ENCODE results near the gene WWOX.

Gene WWOX

DNA sequence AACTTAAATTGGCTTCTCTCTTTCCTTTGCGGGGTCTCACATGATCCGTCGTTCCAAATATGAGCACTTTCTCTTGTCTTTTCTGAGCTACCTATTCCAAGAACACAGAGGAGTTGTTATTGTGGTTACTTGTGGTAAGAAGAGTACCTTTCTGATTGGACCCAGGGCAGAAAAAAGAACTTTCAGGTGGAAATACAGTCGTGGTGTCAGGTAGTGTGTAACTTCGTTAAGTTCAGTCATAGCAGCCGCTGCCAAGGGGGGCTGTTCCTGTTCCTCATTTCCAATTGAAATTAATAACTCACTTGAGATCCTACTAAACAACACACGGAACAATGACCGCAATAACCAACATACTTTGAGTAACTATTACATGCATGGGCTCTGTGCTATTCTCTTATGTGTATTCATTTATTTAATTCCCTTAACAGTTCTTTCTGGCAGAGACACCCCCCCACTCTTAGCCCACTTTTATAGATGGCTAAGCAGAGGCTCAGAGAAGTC lies 819.4 kb downstream of the WWOX start:
- no peak for FAIRE-seq
- DNase-seq (ENCODE audit: insufficient read length, low spot score): no peak
- TF ChIP-seq, protein P1, sequence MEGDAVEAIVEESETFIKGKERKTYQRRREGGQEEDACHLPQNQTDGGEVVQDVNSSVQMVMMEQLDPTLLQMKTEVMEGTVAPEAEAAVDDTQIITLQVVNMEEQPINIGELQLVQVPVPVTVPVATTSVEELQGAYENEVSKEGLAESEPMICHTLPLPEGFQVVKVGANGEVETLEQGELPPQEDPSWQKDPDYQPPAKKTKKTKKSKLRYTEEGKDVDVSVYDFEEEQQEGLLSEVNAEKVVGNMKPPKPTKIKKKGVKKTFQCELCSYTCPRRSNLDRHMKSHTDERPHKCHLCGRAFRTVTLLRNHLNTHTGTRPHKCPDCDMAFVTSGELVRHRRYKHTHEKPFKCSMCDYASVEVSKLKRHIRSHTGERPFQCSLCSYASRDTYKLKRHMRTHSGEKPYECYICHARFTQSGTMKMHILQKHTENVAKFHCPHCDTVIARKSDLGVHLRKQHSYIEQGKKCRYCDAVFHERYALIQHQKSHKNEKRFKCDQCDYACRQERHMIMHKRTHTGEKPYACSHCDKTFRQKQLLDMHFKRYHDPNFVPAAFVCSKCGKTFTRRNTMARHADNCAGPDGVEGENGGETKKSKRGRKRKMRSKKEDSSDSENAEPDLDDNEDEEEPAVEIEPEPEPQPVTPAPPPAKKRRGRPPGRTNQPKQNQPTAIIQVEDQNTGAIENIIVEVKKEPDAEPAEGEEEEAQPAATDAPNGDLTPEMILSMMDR (IDR thresholded peaks at IDR 0.05; ENCODE audit: insufficient read depth, missing control alignments): no peak

GRCh38 chr16:78919852-78920251 lies 820.4 kb downstream of the WWOX start:
- TF ChIP-seq, protein P1 (IDR thresholded peaks at IDR 0.05; ENCODE audit: insufficient read depth, missing control alignments): no peak

DNA sequence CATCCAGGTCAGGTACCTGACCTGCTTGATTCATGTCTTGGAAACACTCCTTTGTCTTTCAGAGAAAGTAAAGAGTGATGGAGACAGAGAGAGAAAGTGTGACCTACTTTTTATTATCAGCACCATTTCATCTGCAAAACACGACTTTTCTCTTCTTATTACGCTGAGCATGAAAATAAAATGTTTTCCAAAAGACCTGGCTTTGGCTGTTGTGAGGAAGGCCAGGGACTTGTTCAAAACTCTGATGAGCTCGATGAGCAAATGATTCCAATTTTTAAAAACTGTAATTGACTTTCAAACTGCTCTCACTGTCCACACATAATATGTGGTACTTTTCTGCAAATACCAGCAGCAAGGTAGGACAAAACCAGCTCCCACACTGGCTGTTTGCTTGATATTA lies 821.2 kb downstream of the WWOX start:
- DNase-seq (ENCODE audit: insufficient read length, low spot score): no peak
- FAIRE-seq: no peak
- TF ChIP-seq, protein P1 (IDR thresholded peaks at IDR 0.05; ENCODE audit: insufficient read depth, missing control alignments): no peak

More at GRCh38 chr16:78919852-78920251, 820.4 kb downstream of the WWOX start:
- DNase-seq (ENCODE audit: insufficient read length, low spot score): no peak
- no peak for FAIRE-seq

- FAIRE-seq (no peak), DNase-seq (ENCODE audit: insufficient read length, low spot score) (no peak)
- TF ChIP-seq, protein P1 (IDR thresholded peaks at IDR 0.05; ENCODE audit: insufficient read depth, missing control alignments): peak; percentile 39
Measured at GRCh38 chr16:78925083-78925767, 825.8 kb downstream of the WWOX start.

GRCh38 chr16:78926723-78927210 lies 827.3 kb downstream of the WWOX start:
- TF ChIP-seq, protein P1 (IDR thresholded peaks at IDR 0.05; ENCODE audit: insufficient read depth, missing control alignments): no peak
- DNase-seq (ENCODE audit: insufficient read length, low spot score) (no peak), FAIRE-seq (no peak)

DNA sequence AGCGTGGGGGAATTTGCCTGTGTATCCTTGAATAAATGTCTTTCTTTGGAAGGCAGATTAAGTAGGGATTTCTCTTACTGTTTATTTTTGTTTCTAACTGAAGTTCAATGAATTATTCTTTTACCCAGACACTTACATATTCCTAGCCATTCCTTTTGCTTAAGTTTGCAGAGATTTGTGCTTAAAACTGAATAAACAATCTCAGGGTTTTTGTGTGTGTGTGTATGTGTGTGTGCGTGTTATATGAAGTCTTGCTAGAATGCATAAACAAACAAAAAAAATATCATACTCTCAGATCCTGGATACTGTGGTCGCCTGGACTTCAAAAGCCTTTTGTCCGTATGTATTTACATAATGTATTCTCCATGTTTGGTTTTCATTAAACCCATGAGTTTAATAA lies 828.3 kb downstream of the WWOX start:
- DNase-seq (ENCODE audit: insufficient read length, low spot score): no peak
- FAIRE-seq: no peak
- TF ChIP-seq, protein P1 (IDR thresholded peaks at IDR 0.05; ENCODE audit: insufficient read depth, missing control alignments): no peak

GRCh38 chr16:78929841-78930240 lies 830.4 kb downstream of the WWOX start:
- DNase-seq (ENCODE audit: insufficient read length, low spot score) (no peak), FAIRE-seq (no peak)
- TF ChIP-seq, protein P1 (IDR thresholded peaks at IDR 0.05; ENCODE audit: insufficient read depth, missing control alignments): no peak
